COLO668 (cell line): Measurements from ENCODE around the gene TOM1L1.
A peak's percentile ranks its signal among the peaks of the same experiment; 100 is the strongest.

Experiments used
- DNase-seq: peaks from one replicate; lab custom pipeline; 2025; ENCODE audit not compliant: unreplicated experiment; lab: John Stamatoyannopoulos, UW

The TOM1L1 gene

DNA sequence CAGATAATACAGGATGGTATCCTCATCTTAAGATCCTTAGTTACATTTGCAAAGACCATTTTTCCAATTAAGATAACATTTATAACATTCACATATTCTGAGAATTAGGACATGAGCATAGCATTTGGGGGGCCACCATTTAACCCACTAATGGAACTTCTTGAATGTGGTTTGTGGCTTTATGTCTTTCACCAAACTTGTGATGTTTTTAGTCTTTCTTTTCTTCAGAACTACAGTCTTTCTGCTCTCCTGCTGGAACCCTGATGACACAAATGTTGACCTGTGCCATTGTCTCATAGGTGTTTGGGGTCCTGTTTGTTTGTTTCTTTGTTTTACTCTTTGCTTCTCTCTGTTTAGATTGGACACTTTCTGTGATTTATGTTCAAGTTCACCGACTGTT, 44.6 kb downstream of the TOM1L1 start:
- no peak for DNase-seq

DNA sequence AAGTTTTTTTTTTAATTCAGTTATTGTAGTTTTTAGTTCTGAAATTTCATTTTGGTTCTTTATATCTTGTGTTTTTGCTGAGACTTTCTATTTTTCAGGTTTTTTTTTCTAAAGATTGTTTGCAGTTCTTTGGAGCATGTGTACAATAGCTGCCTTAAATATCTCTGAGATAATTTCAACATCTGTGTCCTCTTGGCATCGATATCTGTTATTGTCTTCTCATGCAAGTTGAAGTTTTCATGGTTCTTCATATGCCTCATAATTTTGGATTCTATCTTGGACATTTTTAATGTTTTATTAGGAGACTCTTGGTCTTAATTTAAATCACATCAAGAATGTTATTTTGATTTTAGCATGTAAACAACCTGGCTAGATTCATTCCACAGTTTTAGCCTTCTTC, 45.0 kb downstream of the TOM1L1 start:
- no peak for DNase-seq

DNA sequence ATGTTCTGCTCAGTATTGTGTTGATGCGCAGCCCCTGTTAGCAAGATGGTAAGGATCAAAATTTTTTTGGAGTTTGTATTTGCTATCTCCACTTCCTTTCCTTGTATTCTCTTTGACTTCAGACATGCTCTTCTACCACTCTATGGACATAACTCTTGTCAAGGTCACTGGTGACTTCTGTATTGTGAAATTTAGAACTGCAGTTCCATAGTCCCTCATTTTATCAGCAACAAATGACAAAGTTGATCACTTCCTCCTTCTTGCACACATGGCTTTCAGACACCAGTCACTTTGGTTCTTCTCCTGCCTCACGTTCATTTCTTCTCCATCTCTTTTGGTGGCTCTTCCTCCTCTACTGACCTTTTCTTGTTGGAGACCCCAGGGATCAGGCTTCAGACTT, 46.7 kb downstream of the TOM1L1 start:
- no peak for DNase-seq

GRCh38 chr17:54948380-54948779, 47.7 kb downstream of the TOM1L1 start:
- no peak for DNase-seq

DNA sequence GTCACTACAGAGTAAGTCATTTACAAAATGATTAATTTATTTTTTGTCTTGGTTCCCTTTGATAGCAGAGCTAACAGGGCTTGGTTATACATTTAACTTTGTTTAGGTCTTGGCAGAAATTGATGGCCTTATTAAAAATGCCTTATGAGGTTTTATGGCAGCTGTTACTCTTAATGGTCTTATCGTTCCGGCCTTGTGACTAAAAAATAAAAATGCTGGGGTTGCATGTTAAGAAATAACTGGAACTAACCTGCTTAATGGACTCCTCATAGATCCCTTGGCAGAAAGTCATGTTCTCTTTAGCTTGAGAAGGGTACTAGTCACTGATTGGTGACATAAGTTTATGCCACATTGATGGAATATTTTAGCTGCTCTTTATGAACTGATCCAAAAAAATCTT, 49.5 kb downstream of the TOM1L1 start:
- no peak for DNase-seq

DNA sequence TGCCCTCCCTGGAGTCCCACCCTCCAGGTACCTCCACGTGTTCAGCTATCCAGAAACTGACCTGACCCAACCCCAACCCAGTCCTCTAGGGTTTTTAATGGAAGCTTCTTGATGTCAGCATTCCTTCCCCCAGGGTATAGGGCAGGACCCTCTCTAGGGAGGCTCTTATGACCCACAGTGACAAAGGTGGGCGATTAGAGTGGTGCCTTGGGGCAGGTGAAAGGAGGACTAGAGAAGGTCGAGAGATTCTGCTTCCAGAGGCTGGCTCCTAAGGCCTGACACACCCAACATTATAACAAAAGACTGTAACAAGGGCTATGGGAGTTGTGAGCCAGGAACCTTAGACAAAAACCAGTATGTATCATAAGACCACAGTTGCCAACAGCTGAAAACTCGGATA, 50.6 kb downstream of the TOM1L1 start:
- DNase-seq, result no peak

DNA sequence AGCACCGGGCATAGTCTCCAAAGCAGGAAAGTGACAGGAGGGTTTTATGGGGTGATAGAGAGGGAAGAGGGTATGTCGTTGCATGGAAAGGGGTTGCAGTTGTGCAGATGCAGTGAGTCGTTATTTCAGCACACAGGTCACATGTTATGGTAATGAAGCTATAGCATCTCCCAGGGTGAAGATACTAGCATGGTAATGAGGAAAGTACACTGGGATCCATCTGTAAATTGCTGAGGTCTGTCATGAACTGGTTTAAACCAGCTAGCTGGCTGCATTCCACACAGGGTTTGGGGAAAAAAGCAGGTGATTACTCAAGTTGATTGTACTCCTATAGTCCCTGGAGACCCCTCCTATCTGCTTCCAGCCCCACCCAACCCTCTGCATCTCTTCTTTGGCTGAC, 56.1 kb downstream of the TOM1L1 start:
- DNase-seq, result no peak

- peak; percentile 16 for DNase-seq
Measured at GRCh38 chr17:54967621-54968261, 67.1 kb downstream of the TOM1L1 start.

- peak; percentile 93 for DNase-seq
Measured at GRCh38 chr17:54968262-54968987, 67.8 kb downstream of the TOM1L1 start, which contains the start of the genes COX11 and STXBP4. Gene COX11, minus strand, starts transcription at chr17:54968654. Its CDS starts 8 bp downstream, at chr17:54968646. Gene STXBP4, plus strand, starts transcription at chr17:54968765. Its CDS starts 17,455 bp downstream, at chr17:54986220.

- no peak for DNase-seq
Measured at GRCh38 chr17:54968988-54969332, 68.3 kb downstream of the TOM1L1 start.

DNA sequence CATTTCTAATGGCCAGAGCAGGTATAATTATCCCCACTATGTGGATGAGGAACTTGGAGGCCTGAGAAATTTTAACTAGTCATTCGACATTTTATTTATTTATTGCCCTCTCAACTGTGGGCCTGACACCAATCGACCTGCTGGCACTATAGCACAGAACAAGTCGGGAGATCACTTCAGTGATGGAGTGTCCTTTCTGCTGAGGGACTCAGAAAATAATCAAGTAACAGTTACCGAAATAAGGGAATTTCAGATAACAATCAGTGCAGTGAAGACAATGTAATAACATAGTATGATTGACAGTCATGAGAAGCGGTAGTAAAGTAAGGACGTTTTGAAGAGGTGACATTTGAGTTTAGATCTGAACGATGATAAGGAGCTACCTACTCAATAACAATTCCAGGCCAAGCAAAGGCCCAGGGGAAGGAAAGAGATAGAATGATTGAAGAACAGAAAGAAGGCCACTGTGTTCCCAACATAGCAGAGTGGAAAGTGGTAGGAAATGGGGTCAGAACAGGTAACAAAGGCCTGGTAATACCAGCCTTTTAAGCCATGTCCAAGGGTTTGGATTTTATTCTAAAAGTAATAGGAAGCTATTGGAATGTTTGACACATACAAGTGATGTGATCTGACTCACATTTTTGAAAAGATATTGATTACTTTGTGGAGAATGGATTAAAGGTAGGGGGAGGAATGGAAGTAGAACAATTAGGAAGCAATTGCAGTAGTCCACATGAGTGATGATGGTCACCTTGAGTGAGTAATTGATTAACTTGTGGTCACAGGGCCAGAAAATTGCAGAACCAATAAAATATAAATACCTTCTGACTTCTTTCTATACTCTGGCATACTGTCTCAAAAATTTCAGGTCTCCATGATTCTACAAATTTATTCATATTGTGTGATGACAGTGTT, 69.3 kb downstream of the TOM1L1 start:
- no peak for DNase-seq

DNA sequence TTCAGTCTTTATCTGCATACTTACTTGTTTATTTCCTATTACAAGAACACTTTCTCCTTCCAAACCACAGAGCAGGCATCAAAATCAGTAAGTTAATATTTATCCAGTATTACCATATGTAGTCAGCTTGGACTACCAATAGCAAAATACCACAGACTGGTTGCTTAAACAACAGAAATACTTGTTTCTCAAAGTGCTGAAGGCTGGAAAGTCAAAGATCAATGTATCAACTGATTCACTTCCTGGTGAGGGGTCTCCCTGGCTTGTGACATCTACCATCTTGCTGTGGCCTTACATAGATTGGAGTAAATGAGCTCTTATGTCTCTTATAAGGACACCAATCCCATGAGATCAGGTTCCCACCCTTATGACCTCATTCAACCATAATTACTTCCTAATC, 70.5 kb downstream of the TOM1L1 start:
- no peak for DNase-seq

GRCh38 chr17:54971901-54972300, 71.2 kb downstream of the TOM1L1 start:
- no peak for DNase-seq

DNA sequence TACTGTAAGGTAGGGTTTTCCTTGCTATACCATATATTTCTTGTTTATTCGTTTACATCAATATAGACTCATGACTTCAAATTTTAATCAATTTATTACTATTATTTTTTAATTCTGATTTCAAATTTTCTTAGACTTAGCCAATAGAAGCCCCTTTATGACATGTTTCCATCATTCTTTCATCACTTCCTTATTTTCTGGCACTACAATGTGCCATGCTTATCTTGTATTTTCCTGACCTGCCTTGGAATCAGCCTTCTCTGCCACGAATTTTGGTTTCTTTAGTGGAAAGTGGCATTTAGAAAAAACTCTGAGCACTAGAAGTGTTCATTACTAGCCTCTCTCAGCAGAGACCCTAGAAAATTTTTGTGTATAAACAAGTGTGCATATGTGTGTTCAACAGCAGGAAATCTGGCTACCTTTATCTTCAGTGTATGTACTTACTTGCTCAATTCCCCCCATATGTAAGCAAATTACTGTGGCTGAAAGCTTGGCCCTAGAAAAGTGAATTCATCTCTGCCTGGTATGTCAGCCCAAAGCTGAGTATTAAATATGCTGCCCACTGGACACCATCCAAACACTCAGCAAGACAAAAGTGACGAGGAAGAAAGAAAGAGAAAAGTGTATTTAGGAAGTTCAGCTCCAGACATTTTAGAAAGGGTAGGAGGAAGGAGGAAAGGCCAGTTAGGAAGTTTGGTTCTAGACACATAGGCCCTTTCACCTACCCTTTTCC, 71.9 kb downstream of the TOM1L1 start:
- no peak for DNase-seq

GRCh38 chr17:54974759-54975158, 74.1 kb downstream of the TOM1L1 start:
- no peak for DNase-seq

DNA sequence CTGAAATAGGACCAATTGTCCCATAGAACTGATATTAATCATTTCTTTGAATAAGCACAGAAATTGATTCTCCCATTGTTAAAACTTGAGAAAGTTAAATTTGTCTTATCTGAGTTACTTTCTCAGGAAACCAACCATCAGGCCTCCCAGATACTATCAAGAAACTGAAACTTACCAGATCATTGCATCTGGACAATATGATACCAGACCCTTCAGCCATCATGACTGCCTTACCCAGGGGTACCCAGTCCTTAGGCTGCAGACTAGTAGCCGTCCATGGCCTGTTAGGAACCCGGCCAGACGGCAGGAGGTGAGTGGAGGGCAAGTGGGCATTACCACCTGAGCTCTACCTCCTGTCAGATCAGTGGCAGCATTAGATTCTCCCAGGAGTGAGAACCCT, 75.7 kb downstream of the TOM1L1 start:
- no peak for DNase-seq

DNA sequence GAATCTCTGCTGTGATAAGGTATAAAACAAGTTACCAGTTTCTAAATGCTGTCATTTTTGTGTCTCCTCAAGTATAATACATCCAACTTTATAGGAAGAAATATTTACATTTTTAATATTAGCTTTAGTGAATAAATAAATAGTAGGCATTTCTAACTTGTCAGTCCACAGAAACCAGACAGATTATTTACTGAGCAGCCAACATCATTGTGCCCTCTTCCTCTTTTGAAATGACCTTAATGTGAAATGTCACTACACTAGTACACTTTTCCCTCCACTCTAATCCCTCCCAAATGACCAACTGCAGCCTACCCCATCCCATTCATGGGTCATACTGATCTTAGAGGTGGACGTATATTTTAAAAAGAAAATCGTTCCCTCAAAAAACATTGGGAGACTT, 77.1 kb downstream of the TOM1L1 start:
- no peak for DNase-seq

DNA sequence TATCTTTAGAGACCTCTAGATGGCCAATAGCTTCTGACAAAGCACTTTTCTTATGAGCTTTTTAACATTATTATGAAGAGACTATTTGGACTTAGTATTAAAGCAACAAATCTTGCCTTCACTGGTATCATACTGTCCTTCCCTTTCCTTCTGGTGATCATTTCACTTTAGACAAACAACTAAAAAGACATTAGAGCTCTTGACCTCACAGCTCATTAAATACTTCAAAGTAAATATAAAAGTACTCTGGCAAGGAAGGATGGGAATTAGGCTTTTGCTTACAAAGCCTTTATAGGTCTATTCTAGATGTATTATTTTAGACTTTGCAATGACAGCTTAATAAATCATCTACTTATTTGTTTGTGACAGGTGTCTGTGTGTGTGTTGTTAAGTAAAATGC, 79.0 kb downstream of the TOM1L1 start:
- no peak for DNase-seq

DNA sequence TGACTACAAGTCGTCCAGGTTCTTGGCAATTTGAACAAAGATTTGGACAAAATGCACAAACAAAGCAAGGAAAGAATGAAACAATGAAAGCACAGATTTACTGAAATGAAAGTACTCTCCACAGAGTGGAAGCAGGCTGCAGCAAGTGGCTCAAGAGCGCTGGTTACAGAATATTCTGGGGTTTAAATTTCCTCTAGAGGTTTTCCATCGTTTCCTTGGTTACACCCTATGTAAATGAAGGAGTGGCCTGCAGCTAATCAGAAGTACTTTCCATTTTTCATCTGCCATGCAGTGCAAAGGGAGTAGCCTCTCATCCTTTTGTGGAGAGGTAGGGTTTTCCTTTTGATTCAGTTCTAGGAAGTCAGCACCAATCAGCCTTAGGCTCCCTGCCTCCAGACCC, 79.7 kb downstream of the TOM1L1 start:
- no peak for DNase-seq

DNA sequence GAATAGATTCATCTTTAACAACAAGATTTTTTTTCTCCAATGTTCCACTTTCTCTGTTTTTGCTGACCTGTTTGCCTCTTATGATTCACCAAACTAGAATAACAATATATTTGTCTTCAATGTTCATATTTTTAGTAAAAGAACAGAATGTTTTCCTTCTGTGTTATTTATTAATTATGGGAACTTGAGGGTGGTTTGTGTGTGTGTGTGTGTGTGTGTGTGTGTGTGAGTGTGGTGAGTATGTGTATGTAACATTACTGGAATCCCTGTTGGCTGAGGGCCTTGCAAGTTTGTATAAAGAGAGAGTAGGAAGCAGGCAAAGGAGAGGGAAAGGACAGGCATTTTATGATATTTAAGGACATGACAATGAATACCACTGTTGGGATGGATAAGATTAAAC, 81.7 kb downstream of the TOM1L1 start:
- no peak for DNase-seq

DNA sequence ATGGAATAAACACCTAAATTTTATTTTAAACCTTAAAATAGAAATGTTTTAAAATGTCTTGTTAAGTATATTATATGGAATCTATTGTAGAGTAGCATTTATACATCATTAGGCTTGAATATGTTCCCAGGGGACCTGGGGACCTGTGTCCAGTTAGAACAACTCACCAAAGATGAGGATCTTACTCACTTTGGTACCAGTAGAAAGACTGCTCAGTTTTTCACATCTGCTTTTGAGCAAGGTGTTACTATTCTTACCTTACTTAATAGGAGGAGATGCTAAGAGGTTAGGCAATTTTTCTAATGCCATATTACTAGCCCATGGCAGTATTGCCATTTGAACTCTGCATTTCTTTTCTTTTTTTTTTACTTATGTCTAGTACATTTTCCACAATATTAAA, 82.6 kb downstream of the TOM1L1 start:
- DNase-seq, result no peak
